Measurements from ENCODE around the gene AP1M1. TPM values are rescaled to one million over a fixed set of nuclear protein-coding genes. Genes with fewer than 3 reads are reported as not detected.

The AP1M1 gene
- total RNA-seq, 6 experiments from 2014 or later: 44.5 to 102 (median 62.5) TPM

DNA sequence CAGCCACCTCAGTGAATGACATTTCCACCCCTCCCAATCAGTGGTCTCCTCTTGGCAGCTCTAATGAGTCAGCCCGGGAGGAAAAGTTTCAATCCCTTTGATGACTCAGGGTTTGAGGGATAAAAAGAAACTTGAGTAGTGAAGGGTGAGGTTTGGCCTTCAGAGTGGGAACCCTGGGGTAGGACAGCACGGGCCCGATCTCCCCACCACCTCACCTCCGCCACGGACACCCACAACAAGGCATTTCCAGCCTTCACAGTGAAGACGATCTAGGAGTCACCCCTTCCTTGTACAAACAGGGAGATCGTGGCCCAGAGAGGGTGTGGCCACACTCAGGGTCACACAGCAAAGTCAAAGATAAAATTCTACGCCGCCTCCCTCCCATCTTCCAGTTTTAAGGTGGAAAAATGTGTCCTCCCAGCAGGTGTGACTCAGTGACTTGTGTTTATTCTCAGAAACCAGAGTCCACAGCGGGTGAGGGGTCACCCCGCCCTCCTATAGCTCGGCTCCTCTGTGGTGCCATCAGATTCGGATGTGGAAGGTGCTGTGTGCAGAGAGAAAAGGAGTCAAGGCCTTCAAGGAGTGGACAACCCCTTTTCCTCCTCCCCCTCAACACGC is 36.7 kb upstream of the AP1M1 start:
- TF ChIP-seq, protein P1, sequence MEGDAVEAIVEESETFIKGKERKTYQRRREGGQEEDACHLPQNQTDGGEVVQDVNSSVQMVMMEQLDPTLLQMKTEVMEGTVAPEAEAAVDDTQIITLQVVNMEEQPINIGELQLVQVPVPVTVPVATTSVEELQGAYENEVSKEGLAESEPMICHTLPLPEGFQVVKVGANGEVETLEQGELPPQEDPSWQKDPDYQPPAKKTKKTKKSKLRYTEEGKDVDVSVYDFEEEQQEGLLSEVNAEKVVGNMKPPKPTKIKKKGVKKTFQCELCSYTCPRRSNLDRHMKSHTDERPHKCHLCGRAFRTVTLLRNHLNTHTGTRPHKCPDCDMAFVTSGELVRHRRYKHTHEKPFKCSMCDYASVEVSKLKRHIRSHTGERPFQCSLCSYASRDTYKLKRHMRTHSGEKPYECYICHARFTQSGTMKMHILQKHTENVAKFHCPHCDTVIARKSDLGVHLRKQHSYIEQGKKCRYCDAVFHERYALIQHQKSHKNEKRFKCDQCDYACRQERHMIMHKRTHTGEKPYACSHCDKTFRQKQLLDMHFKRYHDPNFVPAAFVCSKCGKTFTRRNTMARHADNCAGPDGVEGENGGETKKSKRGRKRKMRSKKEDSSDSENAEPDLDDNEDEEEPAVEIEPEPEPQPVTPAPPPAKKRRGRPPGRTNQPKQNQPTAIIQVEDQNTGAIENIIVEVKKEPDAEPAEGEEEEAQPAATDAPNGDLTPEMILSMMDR (IDR thresholded peaks at IDR 0.05): no peak
- TF ChIP-seq POLR2A (IDR thresholded peaks at IDR 0.05): no peak
- H3K4me1 ChIP-seq: peaks cover 0 to 11% (median 3%) of the 10 kb centered on the region in 4 donors
- 68% methylated on average over 5 of the region's 14 CpGs for WGBS (ENCODE audit: insufficient coverage, low coverage, low lambda C conversion rate, missing lambda C conversion rate)
- H3K9me3 ChIP-seq: no peaks in the 10 kb centered on the region
- H3K4me3 ChIP-seq: no peak overlapping the region
- no peak for DNase-seq
- no peaks in the 10 kb centered on the region for H3K36me3 ChIP-seq
- intact Hi-C loops (cut with DNase I): no loop called here
- H3K27ac ChIP-seq: no peak overlapping the region
- ATAC-seq: no peak
- H3K27me3 ChIP-seq: no peaks in the 10 kb centered on the region

DNA sequence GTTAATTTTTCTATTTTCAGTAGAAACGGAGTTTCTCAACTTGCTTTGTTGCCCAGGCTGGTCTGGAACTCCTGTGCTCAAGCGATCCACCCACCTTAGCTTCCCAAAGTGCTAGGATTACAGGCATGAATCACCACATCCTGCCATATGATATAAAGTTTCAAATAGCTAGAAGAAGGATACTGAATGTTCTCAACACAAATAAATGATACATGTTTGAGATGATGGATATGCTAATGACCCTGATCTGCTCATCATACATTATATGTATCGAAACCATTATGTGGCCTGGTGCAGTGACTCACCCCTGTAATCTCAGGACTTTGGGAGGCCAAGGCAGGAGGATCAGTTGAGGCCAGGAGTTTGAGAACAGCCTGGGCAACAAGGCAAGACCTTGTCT is 35.9 kb upstream of the AP1M1 start:
- ATAC-seq (no peak), DNase-seq (no peak)
- intact Hi-C loops (cut with DNase I): no loop called here
- Histone ChIP-seq H3K9me3 (no peaks in the 10 kb centered on the region), H3K36me3 (no peaks in the 10 kb centered on the region), H3K27ac (no peak overlapping the region), H3K4me1 (peaks cover 0 to 11% (median 3%) of the 10 kb centered on the region in 4 donors), H3K4me3 (no peak overlapping the region), H3K27me3 (no peaks in the 10 kb centered on the region)
- no peak for TF ChIP-seq POLR2A (IDR thresholded peaks at IDR 0.05)
- TF ChIP-seq, protein P1 (IDR thresholded peaks at IDR 0.05): no peak
- WGBS (ENCODE audit: insufficient coverage, low coverage, low lambda C conversion rate, missing lambda C conversion rate): 83% methylated on average over 3 of the region's 3 CpGs

DNA sequence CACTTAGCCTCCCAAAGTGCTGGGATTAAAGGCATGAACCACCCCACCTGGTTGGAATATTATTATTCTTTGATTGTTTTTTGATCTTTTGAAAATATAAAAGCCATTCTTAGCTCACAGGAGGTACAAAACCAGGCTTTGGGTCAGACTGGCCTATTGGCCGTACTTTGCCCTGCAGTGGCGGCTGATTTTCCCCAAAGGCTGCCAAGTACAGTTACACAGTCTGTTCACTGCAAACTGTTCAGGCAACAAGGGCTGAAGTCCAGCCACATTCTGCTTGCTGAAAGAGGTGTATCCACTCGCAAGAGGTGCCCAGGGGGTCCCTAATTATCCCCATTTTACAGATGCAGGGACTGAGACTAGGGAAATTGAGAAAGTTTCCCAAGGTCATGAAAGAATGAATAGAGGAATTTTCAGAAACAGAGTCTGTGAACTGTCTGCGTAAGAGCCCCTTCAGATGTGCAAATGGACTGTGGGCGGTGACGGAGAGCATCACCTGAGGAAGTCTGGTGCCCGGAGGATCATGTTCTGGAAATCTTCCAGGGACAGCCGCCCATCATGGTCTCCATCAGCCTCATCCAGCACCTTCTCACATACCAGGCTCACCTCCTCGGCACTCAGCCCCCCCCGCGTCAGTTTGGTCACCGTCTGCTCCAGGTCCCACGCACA is 33.4 kb upstream of the AP1M1 start:
- H3K9me3 ChIP-seq: no peaks in the 10 kb centered on the region
- TF ChIP-seq POLR2A (IDR thresholded peaks at IDR 0.05): no peak
- TF ChIP-seq, protein P1 (IDR thresholded peaks at IDR 0.05): no peak
- H3K27ac ChIP-seq: peak overlapping the region in 2 of 3 donors; percentile 60 to 66
- no peaks in the 10 kb centered on the region for H3K36me3 ChIP-seq
- WGBS (ENCODE audit: insufficient coverage, low coverage, low lambda C conversion rate, missing lambda C conversion rate): 69% methylated on average over 10 of the region's 13 CpGs
- peak; percentile 95 to 99 (median 97) for ATAC-seq
- H3K4me3 ChIP-seq: no peak overlapping the region
- DNase-seq: peak; percentile 49 to 87 (median 81)
- intact Hi-C loops (cut with DNase I): no loop called here
- no peaks in the 10 kb centered on the region for H3K27me3 ChIP-seq
- peaks cover 0 to 11% (median 3%) of the 10 kb centered on the region in 4 donors for H3K4me1 ChIP-seq

DNA sequence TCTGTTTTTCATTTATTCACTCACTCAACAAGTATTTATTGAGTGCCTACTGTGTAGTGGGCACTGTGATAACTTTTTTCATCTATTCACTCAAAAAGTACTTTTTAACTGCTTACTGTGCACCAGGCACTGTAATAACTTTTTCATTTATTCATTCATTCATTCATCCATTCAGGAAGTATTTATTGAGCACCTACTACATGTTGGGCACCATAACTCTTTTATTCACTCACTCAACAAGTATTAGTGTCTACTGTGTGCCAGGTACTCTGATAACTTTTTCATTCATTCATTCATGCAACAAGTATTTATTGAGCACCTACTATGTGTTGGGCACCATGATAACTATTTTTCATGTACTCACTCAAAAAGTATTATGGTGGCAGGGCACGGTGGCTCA is 31.3 kb upstream of the AP1M1 start:
- peaks cover 0 to 11% (median 3%) of the 10 kb centered on the region in 4 donors for H3K4me1 ChIP-seq
- WGBS (ENCODE audit: insufficient coverage, low coverage, low lambda C conversion rate, missing lambda C conversion rate): 84% methylated on average over 1 of the region's 1 CpG
- ATAC-seq (no peak), DNase-seq (no peak)
- H3K36me3 ChIP-seq: no peaks in the 10 kb centered on the region
- intact Hi-C loops (cut with DNase I): no loop called here
- H3K4me3 ChIP-seq: no peak overlapping the region
- TF ChIP-seq, protein P1 (IDR thresholded peaks at IDR 0.05): no peak
- TF ChIP-seq POLR2A (IDR thresholded peaks at IDR 0.05): no peak
- H3K27me3 ChIP-seq: no peaks in the 10 kb centered on the region
- H3K27ac ChIP-seq: no peak overlapping the region
- no peaks in the 10 kb centered on the region for H3K9me3 ChIP-seq
